Right renal pelvis (tissue), 4 donors: ENCODE results near the gene RGS9. TPM values are rescaled to one million over a fixed set of nuclear protein-coding genes. Genes with fewer than 3 reads are reported as not detected.
"Not testable (repeated sequence)": the region's sequence is repeated elsewhere in the genome, so short reads cannot be mapped to it uniquely, and the experiment has no call there.

Source experiments
- DNase-seq, 4 donors: peaks; one replicate each; pipeline ENCODE4 v3.0.0-alpha.2; 2013; ENCODE audit warnings: low read depth in 4 of 4, low spot score in 3 of 4, missing footprints in 1 of 4
- polyA plus RNA-seq, 4 donors: library from polyadenylated mRNA; unstranded; fragments of 120-200 nt; gene quantifications; one replicate each; pipeline ENCODE4 v1.2.1, GENCODE V29; 2013; ENCODE audit not compliant: insufficient read length in 4 of 4

Gene RGS9
- 10 to 100 TPM; 12.2 to 16.5 (median 14.6) TPM for polyA plus RNA-seq

DNA sequence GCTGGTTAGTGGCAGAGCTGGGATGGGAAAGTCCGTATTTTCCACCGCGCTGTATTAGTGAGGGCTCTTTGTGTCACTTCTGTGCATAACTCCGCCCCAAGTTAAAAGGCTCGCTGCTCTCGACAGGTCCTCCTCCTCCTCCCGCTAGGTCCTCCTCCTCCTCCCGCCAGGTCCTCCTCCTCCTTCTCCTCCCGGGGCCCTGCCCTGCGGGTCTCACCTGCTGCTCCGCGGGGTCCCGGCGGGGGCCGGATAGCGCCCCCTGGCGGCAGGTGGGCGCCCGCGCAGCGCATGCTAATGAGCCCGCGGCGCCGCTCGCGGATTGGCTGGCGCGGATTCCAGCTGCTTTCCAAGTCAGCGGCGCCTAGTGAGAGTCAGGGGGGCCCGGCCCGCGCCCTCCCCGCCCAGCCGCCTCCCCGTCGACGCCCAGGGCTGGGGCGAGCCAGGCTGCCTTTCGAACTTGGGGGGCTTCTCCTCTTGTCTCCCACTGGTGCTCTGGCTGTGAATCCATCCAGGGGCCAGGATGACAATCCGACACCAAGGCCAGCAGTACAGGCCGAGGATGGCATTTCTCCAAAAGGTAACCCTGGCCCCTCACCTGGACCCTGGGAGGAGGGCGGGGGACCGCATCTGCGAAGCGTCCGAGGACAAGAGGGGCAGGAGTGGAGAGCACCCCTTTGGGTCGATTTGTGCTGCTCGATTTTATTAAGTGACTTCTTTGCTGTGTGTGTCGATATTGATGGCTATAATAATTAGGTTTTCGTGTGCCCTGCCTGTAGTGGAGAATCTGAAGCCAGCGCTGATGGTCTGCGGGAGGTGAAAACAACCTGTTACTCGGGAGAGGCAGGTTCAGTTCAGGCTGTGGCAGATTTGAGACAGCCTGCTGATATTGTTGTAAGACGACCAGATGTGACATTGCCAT is at the start of gene RGS9:
Gene RGS9, plus strand, starts transcription at position 350 of the 919 bp plus-strand sequence. Its CDS starts 171 bp downstream, at position 521.
- peak; percentile 70 to 85 (median 77) for DNase-seq

DNA sequence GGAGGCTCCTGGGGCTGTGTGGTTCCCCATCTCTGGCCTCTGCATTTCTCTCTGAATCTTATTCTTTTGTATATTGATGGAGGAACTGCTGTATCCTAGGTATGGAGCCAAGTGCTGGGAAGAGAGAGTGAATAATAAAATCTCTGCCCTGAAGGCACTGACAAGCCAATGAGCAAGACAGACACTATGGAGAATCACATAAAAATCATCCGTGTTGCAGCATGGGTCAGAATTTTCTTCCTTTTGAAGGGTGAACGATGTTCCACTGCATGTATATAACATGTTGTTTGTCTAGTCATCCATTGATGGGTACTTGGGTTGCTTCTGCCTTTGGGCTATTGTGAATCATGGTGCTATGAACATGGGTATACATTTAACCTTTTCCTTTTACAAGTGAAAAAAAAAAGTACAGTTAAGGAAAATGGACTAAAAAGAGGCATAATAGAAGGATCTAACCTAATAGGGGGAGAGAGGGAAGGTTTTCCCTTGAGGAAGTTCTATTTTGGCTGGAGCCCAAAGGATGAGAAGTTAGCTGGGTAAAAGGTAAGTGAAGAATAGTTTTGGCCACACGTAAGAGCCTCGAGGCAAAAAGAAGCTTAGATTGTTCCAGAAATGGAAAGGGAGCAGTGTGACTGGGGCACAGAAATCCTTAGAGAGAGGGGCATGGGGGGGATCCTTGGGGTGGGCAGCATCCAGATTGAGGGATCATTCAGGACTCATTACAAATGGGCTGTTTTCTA is 48.4 kb upstream of the RGS9 start:
- DNase-seq = no peak

DNA sequence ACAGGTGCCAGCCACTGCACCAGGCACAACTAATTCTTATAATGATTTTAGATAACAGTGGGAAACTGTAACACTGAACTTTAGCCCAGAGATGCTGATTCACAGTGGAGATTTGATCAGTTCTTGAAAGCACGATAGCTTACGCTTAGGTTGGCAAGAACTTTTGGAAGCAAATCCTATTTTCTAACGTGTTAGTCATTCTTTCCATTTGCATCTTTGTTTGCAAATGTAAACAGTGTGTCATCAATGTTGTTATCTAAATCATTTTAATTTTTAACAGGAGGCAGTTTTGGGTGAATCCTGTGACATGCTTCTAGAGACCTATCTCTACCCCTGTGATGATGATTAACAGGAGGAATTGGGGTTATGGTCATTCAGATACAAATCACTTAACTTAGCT is 44.9 kb upstream of the RGS9 start:
- DNase-seq = no peak

DNA sequence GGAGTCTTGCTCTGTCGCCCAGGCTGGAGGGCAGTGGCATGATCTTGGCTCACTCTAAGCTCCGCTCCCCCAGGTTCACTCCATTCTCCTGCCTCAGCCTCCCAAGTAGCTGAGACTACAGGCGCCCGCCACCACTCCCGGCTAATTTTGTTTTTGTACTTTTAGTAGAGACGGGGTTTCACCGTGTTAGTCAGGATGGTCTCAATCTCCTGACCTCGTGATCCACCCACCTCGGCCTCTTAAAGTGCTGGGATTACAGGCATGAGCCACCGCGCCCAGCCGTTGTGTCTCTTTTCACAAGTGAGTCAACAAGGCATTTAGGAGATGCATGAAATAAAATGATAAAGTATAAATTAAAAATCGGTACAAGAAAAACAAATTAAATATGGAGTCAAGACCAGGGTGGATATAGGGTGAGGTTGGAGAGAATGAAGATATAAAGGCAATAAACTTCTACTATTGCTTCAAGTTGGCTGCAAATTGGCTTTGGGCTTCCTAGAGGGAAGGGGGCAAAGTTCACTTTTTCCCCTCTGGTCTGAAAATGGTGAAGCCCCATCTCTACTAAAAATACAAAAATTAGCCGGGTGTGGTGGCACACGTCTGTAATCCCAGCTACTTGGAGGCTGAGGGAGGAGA is 44.3 kb upstream of the RGS9 start:
- DNase-seq = not testable (repeated sequence)

DNA sequence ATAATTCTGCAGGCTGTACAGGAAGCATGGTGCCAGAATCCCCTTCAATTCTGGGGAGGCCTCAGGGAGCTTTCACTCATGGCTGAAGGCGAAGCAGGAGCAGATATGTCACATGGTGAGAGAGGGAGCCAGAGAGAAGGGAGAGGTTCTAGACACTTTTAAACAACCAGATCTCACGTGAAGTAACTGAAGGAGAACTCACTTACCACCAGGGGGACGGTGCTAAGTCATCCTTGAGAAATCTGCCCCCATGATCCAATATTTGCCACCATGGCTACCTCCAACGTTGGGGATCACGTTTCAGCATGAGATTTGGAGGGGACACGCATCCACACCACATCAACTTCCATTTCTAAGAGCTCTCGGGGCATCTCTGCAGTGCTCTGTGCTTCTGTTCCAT is 43.2 kb upstream of the RGS9 start:
- no peak for DNase-seq

DNA sequence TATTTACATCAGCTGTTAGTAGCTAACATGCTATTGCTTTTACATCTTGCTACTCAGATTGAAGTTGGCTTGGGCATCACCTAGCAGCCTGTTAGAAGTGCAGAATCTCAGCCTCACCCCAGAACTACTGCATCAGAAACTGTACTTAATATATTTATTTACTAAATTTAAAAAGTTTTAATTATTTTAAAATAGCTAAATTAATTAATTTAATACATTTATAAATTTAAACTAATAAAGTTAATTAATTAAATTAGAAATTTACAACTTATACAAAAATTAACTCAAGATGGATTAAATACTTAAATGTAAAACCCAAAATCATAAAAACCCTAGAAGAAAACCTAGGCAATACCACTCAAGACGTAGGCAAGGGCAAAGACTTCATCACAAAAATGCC is 41.7 kb upstream of the RGS9 start:
- DNase-seq = no peak

DNA sequence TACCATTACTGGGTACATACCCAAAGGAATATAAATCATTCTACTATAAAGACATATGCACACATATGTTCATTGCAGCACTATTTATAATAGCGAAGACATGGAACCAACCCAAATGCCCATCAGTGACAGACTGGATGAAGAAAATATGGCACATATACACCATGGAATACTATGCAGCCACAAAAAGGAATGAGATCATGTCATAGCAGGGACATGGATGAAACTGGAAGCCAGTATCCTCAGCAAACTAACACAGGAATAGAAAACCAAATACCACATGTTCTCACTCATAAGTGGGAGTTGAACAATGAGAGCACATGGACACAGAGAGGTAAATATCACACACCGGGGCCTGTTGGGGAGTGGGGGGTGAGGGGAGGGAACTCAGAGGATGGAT is 40.8 kb upstream of the RGS9 start:
- not testable (repeated sequence) for DNase-seq

DNA sequence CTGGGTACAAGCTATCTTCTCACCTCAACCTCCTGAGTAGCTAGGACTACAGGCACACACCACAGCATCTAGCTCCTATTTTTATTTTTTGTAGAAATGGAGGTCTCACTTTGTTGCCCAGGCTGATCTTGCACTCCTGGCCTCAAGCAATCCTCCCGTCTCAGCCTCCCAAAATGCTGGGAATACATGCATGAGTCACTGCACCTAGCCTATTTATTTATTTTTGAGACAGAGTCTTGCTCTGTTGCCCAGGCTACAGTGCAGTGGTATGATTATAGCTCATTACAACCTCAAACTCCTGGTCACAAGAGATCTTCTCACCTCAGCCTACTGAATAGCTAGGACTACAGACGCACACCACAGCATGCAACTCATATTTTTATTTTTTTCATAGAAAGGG is 40.1 kb upstream of the RGS9 start:
- no peak for DNase-seq

DNA sequence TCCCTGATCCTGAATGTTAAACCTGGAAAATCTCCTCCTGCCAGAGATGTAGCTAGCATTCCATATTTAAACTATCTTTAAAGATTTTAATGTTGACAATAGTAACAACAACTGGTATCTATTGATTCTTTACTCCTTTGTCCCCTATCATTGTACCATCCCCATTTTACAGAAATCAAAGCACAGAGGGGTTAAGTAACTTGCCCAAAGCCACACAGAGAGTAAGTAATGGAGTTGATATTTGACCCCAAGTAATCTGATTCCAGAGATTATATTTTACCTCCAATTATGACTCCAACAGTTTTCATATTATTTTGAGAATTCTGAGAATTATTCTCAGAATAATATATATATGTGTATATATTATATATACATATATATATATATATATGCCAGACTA is 37.7 kb upstream of the RGS9 start:
- no peak for DNase-seq

DNA sequence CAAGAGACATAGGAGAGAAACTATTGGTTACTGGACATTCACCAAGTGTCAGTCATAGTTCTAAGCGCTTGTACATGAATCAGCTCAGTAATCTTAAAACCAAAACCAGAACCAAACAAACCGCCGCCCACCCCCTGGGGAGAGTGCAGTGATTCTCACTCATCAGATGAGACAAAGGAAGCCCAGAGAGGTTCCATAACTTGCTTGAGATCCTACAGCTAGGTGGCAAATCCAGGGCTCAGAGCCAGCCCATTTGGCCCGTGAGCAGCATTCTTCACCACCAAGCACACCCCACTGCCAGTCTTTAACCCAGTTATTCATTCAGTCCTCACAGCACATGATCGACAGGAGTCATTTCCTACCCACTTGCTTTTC is 37.2 kb upstream of the RGS9 start:
- DNase-seq = no peak

DNA sequence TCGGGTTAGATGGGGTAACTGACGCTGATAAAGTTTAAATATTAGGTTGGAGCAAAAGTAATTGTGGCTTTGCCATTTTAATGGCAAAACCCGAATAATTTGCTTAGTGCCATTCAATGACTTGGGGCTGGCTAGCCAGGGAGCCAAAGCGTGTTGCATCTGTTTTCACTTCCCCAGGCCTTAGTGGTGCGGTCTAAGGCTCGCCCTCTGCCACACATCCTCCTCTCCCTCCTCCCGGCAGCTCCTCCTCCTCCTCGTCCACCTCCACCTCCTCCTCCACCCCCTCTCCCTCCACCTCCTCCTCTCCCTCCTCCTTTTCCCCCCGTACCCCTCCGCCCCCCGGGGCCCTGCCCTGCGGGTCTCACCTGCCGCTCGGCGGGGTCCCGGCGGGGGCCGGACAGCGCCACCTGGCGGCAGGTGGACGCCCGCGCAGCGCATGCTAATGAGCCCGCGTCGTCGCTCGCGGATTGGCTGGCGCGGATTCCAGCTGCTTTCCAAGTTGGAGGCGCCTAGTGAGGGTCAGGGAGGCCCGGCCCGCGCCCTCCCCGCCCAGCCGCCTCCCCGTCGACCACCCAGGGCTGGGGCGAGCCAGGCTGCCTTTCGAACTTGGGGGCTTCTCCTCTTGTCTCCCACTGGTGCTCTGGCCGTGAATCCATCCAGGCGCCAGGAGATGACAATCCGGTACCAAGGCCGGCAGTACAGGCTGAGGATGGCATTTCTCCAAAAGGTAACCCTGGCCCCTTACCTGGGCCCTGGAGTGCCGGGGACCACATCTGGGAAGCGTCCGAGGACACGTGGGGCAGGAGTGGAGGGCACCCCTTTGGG is 36.6 kb upstream of the RGS9 start:
- peak in 3 of 4 donors; percentile 63 to 79 (median 71) for DNase-seq

DNA sequence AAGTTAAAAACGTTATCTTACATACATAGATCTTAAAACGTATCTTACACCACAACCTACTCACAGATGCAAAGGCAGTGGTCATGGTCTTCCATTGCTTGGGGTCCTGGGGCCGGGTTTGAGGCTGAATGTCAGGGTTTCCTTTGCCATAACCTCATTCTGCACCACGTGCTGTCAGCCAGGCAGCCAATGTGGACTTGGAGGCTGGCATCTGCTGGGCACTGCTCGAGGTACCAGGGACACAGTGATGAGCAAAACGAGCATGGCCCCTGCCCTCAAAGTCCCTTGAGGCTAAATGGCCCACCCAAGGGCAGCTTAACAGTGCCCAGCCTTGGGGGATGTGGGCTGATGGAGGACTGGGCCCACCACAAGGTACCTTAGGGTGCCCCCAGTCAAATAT is 35.8 kb upstream of the RGS9 start:
- DNase-seq = no peak

DNA sequence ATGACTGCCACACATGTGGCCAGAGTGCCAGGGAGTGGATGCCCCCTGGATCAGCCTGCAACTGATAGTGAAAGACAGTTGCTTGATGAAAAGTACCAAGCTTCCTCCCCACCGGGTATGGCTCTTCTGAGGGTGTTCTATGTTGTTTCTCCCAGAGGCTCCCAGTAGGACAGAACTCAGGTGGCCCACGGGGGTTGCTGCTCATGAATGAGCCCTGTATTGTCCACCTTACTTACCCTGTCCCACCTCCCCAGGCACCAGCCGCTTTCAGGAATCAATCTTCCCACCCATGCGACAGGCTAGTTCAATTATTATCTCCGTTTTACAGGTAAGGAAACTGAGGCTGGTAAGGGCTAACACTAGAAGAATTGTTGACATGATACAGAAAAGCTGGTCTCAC is 34.9 kb upstream of the RGS9 start:
- no peak for DNase-seq

DNA sequence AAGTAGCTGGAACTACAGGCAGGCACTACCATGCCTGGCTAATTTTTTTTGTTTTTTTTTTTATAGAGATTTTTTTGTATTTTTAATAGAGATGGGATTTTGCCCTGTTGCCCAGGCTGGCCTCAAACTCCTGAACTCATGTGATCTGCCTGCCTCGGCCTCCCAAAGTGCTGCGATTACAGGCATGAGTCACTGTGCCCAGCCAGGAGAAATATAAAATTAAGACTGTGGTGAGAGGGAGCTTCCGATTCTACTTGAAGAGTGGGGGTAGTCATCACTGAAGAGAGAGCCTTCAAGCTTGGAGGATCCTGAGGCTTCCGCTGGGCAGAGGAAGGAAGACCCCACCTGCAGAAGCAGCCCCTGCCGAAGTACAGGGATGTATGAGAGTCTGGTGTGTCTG is 34.4 kb upstream of the RGS9 start:
- no peak for DNase-seq

DNA sequence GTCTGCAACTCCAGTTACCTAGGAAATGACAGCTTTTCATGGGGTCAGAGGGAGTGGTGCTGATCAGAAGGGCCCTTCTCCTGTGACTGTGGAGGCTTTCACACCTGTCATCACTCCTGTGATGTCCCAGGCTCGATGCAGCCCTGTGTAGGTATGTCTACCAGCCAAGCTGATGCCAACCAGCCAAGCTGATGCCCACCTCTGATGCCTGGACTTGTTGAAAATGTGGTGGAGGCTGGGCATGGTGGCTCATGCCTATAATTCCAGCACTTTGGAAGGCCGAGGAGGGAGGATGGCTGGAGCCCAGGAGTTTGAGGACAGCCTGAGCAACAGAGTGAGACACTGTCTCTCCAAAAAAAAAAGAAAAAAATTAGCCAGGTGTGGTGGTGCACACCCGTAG is 33.7 kb upstream of the RGS9 start:
- no peak for DNase-seq

DNA sequence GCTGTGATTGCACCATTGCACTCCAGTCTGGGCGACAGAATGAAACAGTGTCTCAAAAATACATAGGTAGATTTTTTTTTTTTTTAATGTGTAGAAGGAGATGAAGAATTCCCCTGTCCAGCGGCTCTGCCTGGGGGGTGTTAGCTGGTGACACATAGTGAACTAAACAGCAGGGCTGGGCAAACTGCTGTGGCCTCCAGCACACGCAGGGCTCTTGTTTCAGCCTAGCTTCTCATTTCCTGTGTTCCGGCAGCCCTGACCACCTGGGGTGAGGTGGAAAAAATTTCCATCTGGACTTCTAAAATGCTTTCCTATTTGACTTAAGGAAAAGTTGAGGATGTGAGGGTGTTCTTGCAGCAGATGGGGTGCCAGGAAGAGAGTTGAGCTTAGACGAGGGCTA is 33.3 kb upstream of the RGS9 start:
- no peak for DNase-seq

DNA sequence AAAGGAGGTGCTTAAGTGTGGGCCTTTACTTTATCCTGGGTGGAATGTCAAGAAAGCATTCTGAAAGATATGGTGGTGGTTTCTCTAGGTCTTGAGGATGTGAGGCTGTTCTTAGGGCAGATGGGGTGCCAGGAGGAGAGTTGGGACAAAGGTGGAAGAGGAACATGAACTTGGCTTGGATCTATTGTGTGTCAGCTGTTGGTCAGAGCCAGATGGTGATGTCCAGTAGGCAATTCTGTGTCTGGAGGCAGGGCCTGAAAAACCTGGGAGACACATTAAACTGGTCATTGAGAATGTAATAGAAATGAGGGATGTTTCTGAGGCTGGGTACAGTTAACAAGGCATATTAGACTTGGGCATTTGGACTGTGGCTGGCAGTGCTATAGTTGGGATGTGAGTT is 32.6 kb upstream of the RGS9 start:
- DNase-seq = no peak

DNA sequence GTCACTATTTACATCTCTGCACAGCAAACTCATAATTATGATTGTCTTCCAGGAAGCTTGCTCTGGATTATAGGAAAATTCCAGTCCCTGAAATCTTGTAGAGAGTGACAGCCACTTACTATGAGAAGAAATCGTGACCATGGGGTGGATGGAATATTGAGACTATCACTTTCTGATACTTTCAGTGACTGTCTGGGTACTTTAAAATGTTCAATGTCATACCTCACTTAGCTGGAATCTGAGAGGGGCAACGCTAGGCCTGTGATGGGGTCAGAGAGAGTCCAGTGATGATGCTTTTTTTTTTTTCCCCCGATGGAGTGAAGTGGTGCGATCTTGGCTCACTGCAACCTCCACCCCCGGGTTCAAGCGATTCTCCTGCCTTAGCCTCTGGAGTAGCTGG is 32.2 kb upstream of the RGS9 start:
- no peak for DNase-seq

DNA sequence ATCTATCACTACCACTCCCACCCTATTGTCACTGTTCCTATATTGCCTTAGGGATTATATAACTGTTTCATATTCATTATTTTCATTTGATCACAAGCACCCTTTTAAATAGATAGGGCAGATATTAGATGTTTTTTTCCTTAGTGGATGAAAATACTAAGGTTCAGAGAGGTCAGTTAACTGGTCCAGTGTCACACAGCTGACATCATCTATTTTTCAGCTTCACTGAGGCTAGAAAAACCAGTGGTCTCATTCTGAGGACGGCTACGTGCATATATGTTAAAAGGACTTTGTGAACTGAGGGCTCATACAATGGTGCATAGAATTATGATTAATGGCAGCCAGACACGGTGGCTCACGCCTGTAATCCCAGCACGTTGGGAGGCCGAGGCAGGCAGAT is 29.0 kb upstream of the RGS9 start:
- DNase-seq = no peak

DNA sequence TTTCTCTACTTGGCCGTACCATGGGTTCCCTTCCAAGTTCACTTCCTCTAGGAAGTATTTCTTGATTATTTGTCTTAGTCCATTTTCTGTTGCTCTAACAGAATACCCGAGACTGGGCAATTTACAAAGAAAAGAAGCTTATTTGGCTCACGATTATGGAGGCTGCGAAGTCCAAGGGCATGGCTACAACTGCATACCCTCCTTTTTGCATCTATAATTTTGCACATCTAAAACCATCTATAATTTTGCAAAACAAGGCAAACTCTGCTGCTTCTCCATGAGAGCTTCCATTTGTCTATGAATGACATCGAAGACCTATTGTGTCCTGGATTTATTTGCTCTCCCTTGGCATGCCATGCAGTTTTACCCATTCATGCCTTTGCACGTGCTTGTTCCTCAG is 27.6 kb upstream of the RGS9 start:
- DNase-seq = no peak
